Immature natural killer cell (primary cell): Measurements from ENCODE around the gene DHRS7C. TPM values are rescaled to one million over a fixed set of nuclear protein-coding genes. Genes with fewer than 3 reads are reported as not detected.

Experiments
- DNase-seq, 3 donors: peaks; one replicate each; pipeline ENCODE4 v3.0.0; 2022; ENCODE audit warnings: mixed read lengths in 1 of 3
- H3K27ac Mint-ChIP-seq, 6 donors: one replicate each; pipeline ENCODE4 v1.8.0; 2020; ENCODE audit warnings: mixed read lengths in 6 of 6, mild to moderate bottlenecking in 5 of 6, inconsistent platforms in 4 of 6, moderate library complexity in 3 of 6
- H3K27me3 Mint-ChIP-seq, 3 donors: one replicate each; pipeline ENCODE4 v1.8.0; 2020 to 2021; ENCODE audit warnings: low read depth in 3 of 3, mild to moderate bottlenecking in 3 of 3, mixed read lengths in 3 of 3, moderate library complexity in 3 of 3, inconsistent platforms in 1 of 3
- H3K36me3 Mint-ChIP-seq, 3 donors: one replicate each; pipeline ENCODE4 v1.8.0; 2020; ENCODE audit warnings: mixed read lengths in 3 of 3, inconsistent platforms in 2 of 3, mild to moderate bottlenecking in 2 of 3
- H3K4me1 Mint-ChIP-seq, 2 donors: one replicate each; pipeline ENCODE4 v1.8.0; 2020; ENCODE audit warnings: inconsistent platforms in 2 of 2, mild to moderate bottlenecking in 2 of 2, mixed read lengths in 2 of 2, moderate library complexity in 1 of 2
- H3K4me3 Mint-ChIP-seq, 5 donors: one replicate each; pipeline ENCODE4 v1.8.0; 2020; ENCODE audit warnings: mild to moderate bottlenecking in 5 of 5, mixed read lengths in 5 of 5, inconsistent platforms in 3 of 5, moderate library complexity in 3 of 5
- H3K9me3 Mint-ChIP-seq, 6 donors: one replicate each; pipeline ENCODE4 v1.8.0; 2020; ENCODE audit warnings: mild to moderate bottlenecking in 6 of 6, mixed read lengths in 6 of 6, inconsistent platforms in 4 of 6, moderate library complexity in 3 of 6
- polyA plus RNA-seq, 3 donors: library from polyadenylated mRNA; unstranded; fragments of 300-500 nt; fragmentation: Illumina TruSeq; gene quantifications; one replicate each; pipeline ENCODE4 v1.2.3, GENCODE V29; 2021

Gene DHRS7C
- polyA plus RNA-seq, result not detected

GRCh38 chr17:9790889-9791876 lies at the start of gene DHRS7C:
DHRS7C (minus strand) TSS chr17:9791592; CDS start chr17:9791284, 308 bp downstream.
- Mint-ChIP-seq H3K4me1 (no peaks in the 10 kb centered on the region), H3K36me3 (no peaks in the 10 kb centered on the region), H3K27me3 (peaks cover 2 to 5% (median 4%) of the 10 kb centered on the region in 3 donors), H3K4me3 (no peak within 1 kb of the TSS), H3K27ac (no peak within 1 kb of the TSS), H3K9me3 (no peaks in the 10 kb centered on the region)
- no peak for DNase-seq

GRCh38 chr17:9839433-9839832 lies 48.0 kb upstream of the DHRS7C start:
- Mint-ChIP-seq H3K27ac (no peak overlapping the region), H3K4me3 (no peak overlapping the region), H3K36me3 (no peaks in the 10 kb centered on the region), H3K4me1 (no peaks in the 10 kb centered on the region), H3K27me3 (peaks cover 0 to 7% (median 2%) of the 10 kb centered on the region in 3 donors), H3K9me3 (no peaks in the 10 kb centered on the region)
- DNase-seq, result no peak

- H3K9me3 Mint-ChIP-seq, result no peaks in the 10 kb centered on the region
- H3K36me3 Mint-ChIP-seq, result no peaks in the 10 kb centered on the region
- H3K27ac Mint-ChIP-seq, result no peak overlapping the region
- H3K4me3 Mint-ChIP-seq, result no peak overlapping the region
- no peaks in the 10 kb centered on the region for H3K4me1 Mint-ChIP-seq
- DNase-seq, result no peak
- H3K27me3 Mint-ChIP-seq, result peaks cover 0 to 3% (median 2%) of the 10 kb centered on the region in 3 donors
Observed at GRCh38 chr17:9837551-9838471, 46.4 kb upstream of the DHRS7C start.

GRCh38 chr17:9833922-9834321 lies 42.5 kb upstream of the DHRS7C start:
- Mint-ChIP-seq H3K4me1 (no peaks in the 10 kb centered on the region), H3K27ac (no peak overlapping the region), H3K36me3 (no peaks in the 10 kb centered on the region), H3K27me3 (peaks cover 0 to 3% (median 2%) of the 10 kb centered on the region in 3 donors), H3K4me3 (no peak overlapping the region), H3K9me3 (no peaks in the 10 kb centered on the region)
- DNase-seq, result no peak

- Mint-ChIP-seq H3K27me3 (peaks cover 0 to 2% (median 0%) of the 10 kb centered on the region in 3 donors), H3K4me3 (no peak overlapping the region), H3K27ac (no peak overlapping the region), H3K36me3 (no peaks in the 10 kb centered on the region), H3K9me3 (no peaks in the 10 kb centered on the region), H3K4me1 (no peaks in the 10 kb centered on the region)
- no peak for DNase-seq
Observed at GRCh38 chr17:9830711-9831110, 39.3 kb upstream of the DHRS7C start.

- peaks cover 2 to 5% (median 3%) of the 10 kb centered on the region in 3 donors for H3K27me3 Mint-ChIP-seq
- no peak for DNase-seq
- H3K9me3 Mint-ChIP-seq, result no peaks in the 10 kb centered on the region
- H3K36me3 Mint-ChIP-seq, result no peaks in the 10 kb centered on the region
- H3K27ac Mint-ChIP-seq, result no peak overlapping the region
- no peaks in the 10 kb centered on the region for H3K4me1 Mint-ChIP-seq
- H3K4me3 Mint-ChIP-seq, result no peak overlapping the region
Observed at GRCh38 chr17:9829343-9829742, 38.0 kb upstream of the DHRS7C start.

GRCh38 chr17:9828296-9829295 lies 37.2 kb upstream of the DHRS7C start:
- DNase-seq, result no peak
- no peak overlapping the region for H3K27ac Mint-ChIP-seq

GRCh38 chr17:9825641-9826150 lies 34.3 kb upstream of the DHRS7C start, which contains the start of gene GLP2R:
GLP2R (plus strand) TSS chr17:9825924; CDS start chr17:9826064, 140 bp downstream.
- H3K4me1 Mint-ChIP-seq, result no peaks in the 10 kb centered on the region
- DNase-seq, result no peak
- peaks cover 0 to 3% (median 0%) of the 10 kb centered on the region in 3 donors for H3K36me3 Mint-ChIP-seq
- H3K27ac Mint-ChIP-seq, result no peak within 1 kb of the TSS
- peaks cover 6 to 10% (median 8%) of the 10 kb centered on the region in 3 donors for H3K27me3 Mint-ChIP-seq
- no peak within 1 kb of the TSS for H3K4me3 Mint-ChIP-seq
- no peaks in the 10 kb centered on the region for H3K9me3 Mint-ChIP-seq

More at GRCh38 chr17:9828296-9829295, 37.2 kb upstream of the DHRS7C start:
- Mint-ChIP-seq H3K4me1 (no peaks in the 10 kb centered on the region), H3K36me3 (no peaks in the 10 kb centered on the region), H3K9me3 (no peaks in the 10 kb centered on the region), H3K4me3 (no peak overlapping the region), H3K27me3 (peaks cover 2 to 5% (median 3%) of the 10 kb centered on the region in 3 donors)

GRCh38 chr17:9824797-9825338 lies 33.5 kb upstream of the DHRS7C start:
- no peak overlapping the region for H3K27ac Mint-ChIP-seq
- no peak overlapping the region for H3K4me3 Mint-ChIP-seq
- H3K9me3 Mint-ChIP-seq, result no peaks in the 10 kb centered on the region
- no peak for DNase-seq
- H3K4me1 Mint-ChIP-seq, result no peaks in the 10 kb centered on the region
- H3K27me3 Mint-ChIP-seq, result peaks cover 8 to 10% (median 9%) of the 10 kb centered on the region in 3 donors
- peaks cover 0 to 3% (median 0%) of the 10 kb centered on the region in 3 donors for H3K36me3 Mint-ChIP-seq

- Mint-ChIP-seq H3K4me3 (no peak overlapping the region), H3K4me1 (no peaks in the 10 kb centered on the region), H3K36me3 (peaks cover 0 to 3% (median 0%) of the 10 kb centered on the region in 3 donors), H3K27me3 (peaks cover 8 to 12% (median 10%) of the 10 kb centered on the region in 3 donors), H3K9me3 (no peaks in the 10 kb centered on the region), H3K27ac (no peak overlapping the region)
- no peak for DNase-seq
Observed at GRCh38 chr17:9824094-9824493, 32.7 kb upstream of the DHRS7C start.

- Mint-ChIP-seq H3K4me3 (no peak within 1 kb of the TSS), H3K9me3 (no peaks in the 10 kb centered on the region), H3K27ac (no peak within 1 kb of the TSS), H3K4me1 (no peaks in the 10 kb centered on the region), H3K27me3 (peaks cover 6 to 16% (median 10%) of the 10 kb centered on the region in 3 donors), H3K36me3 (peaks cover 0 to 3% (median 0%) of the 10 kb centered on the region in 3 donors)
- DNase-seq, result no peak
Observed at GRCh38 chr17:9821921-9822320, 30.5 kb upstream of the DHRS7C start, which contains the start of gene GSG1L2. GSG1L2 (minus strand) TSS chr17:9822079; CDS start chr17:9822071, 8 bp downstream.

- Mint-ChIP-seq H3K4me3 (no peak overlapping the region), H3K9me3 (no peaks in the 10 kb centered on the region), H3K4me1 (no peaks in the 10 kb centered on the region), H3K27ac (no peak overlapping the region), H3K36me3 (peaks cover 0 to 3% (median 0%) of the 10 kb centered on the region in 3 donors), H3K27me3 (peaks cover 9 to 16% (median 12%) of the 10 kb centered on the region in 3 donors)
- no peak for DNase-seq
Observed at GRCh38 chr17:9820448-9820847, 29.1 kb upstream of the DHRS7C start.
